Stromal cell of bone marrow (primary cell): ENCODE results near the gene ASPN.
A peak's percentile ranks its signal among the peaks of the same experiment; 100 is the strongest.

Source experiments
- DNase-seq: peaks from one replicate; pipeline ENCODE4 v3.0.0-alpha.2; 2012; ENCODE audit warnings: low read depth

Gene ASPN

GRCh38 chr9:92504881-92505280 lies 22.6 kb upstream of the ASPN start:
- peak; percentile 9 for DNase-seq

GRCh38 chr9:92503156-92503555 lies 20.9 kb upstream of the ASPN start:
- no peak for DNase-seq

- peak; percentile 54 for DNase-seq
Observed at GRCh38 chr9:92501671-92502393, 19.5 kb upstream of the ASPN start.

- DNase-seq = no peak
Observed at GRCh38 chr9:92500725-92501124, 18.4 kb upstream of the ASPN start.

- DNase-seq = no peak
Observed at GRCh38 chr9:92499701-92500100, 17.4 kb upstream of the ASPN start.

- peak; percentile 15 for DNase-seq
Observed at GRCh38 chr9:92496396-92497176, 14.3 kb upstream of the ASPN start.

GRCh38 chr9:92494856-92495255 lies 12.6 kb upstream of the ASPN start:
- no peak for DNase-seq

GRCh38 chr9:92493749-92494387 lies 11.6 kb upstream of the ASPN start:
- DNase-seq = no peak

- DNase-seq = no peak
Observed at GRCh38 chr9:92492781-92493401, 10.6 kb upstream of the ASPN start.

- no peak for DNase-seq
Observed at GRCh38 chr9:92488681-92489550, 6.6 kb upstream of the ASPN start.

GRCh38 chr9:92486371-92486770 lies 4.1 kb upstream of the ASPN start:
- DNase-seq = no peak

GRCh38 chr9:92484563-92484962 lies 2.3 kb upstream of the ASPN start:
- DNase-seq = no peak

- DNase-seq = no peak
Observed at GRCh38 chr9:92483627-92484545, 1.6 kb upstream of the ASPN start.

- no peak for DNase-seq
Observed at GRCh38 chr9:92482805-92483204, 499 bp upstream of the ASPN start.

- DNase-seq = no peak
Observed at GRCh38 chr9:92480986-92481633, 1.2 kb downstream of the ASPN start.

- DNase-seq = no peak
Observed at GRCh38 chr9:92480291-92480771, 2.0 kb downstream of the ASPN start.

GRCh38 chr9:92479346-92479745 lies 3.0 kb downstream of the ASPN start:
- no peak for DNase-seq

- no peak for DNase-seq
Observed at GRCh38 chr9:92478783-92479182, 3.5 kb downstream of the ASPN start.

GRCh38 chr9:92476962-92477361 lies 5.3 kb downstream of the ASPN start:
- DNase-seq = no peak

GRCh38 chr9:92474587-92474986 lies 7.7 kb downstream of the ASPN start:
- DNase-seq = no peak
